ENCODE results near the gene SLC8A2.

The SLC8A2 gene

GRCh38 chr19:47471733-47472457 lies at the start of gene SLC8A2:
SLC8A2 (minus strand) TSS chr19:47471893; CDS start chr19:47466403, 5,490 bp downstream.
- in situ Hi-C loops (cut with HindIII; ENCODE audit: low sequenced_read_pairs): no loop called here
- TF ChIP-seq CTCF (IDR thresholded peaks at IDR 0.05; ENCODE audit: low read depth, low read length, missing control alignments): no peak
- peak; percentile 53 for DNase-seq (ENCODE audit: low read depth)
- H3K4me3 ChIP-seq (ENCODE audit: low read depth, low read length): no peak within 1 kb of the TSS

- no peak overlapping the region for H3K4me3 ChIP-seq (ENCODE audit: low read depth, low read length)
- in situ Hi-C loops (cut with HindIII; ENCODE audit: low sequenced_read_pairs): no loop called here
- no peak for DNase-seq (ENCODE audit: low read depth)
- no peak for TF ChIP-seq CTCF (IDR thresholded peaks at IDR 0.05; ENCODE audit: low read depth, low read length, missing control alignments)
These were observed 49.1 kb upstream of the SLC8A2 start for GRCh38 chr19:47520839-47521238.

- no peak for TF ChIP-seq CTCF (IDR thresholded peaks at IDR 0.05; ENCODE audit: low read depth, low read length, missing control alignments)
- in situ Hi-C loops (cut with HindIII; ENCODE audit: low sequenced_read_pairs): no loop called here
These were observed 48.7 kb upstream of the SLC8A2 start for GRCh38 chr19:47520343-47520806.

GRCh38 chr19:47518854-47519253 lies 47.2 kb upstream of the SLC8A2 start:
- DNase-seq (ENCODE audit: low read depth): no peak
- H3K4me3 ChIP-seq (ENCODE audit: low read depth, low read length): no peak overlapping the region
- TF ChIP-seq CTCF (IDR thresholded peaks at IDR 0.05; ENCODE audit: low read depth, low read length, missing control alignments): no peak
- in situ Hi-C loops (cut with HindIII; ENCODE audit: low sequenced_read_pairs): no loop called here

More at GRCh38 chr19:47520343-47520806, 48.7 kb upstream of the SLC8A2 start:
- no peak for DNase-seq (ENCODE audit: low read depth)
- no peak overlapping the region for H3K4me3 ChIP-seq (ENCODE audit: low read depth, low read length)

- DNase-seq (ENCODE audit: low read depth): peak; percentile 75
- TF ChIP-seq CTCF (IDR thresholded peaks at IDR 0.05; ENCODE audit: low read depth, low read length, missing control alignments): no peak
- H3K4me3 ChIP-seq (ENCODE audit: low read depth, low read length): no peak overlapping the region
- in situ Hi-C loops (cut with HindIII; ENCODE audit: low sequenced_read_pairs): no loop called here
These were observed 46.4 kb upstream of the SLC8A2 start for GRCh38 chr19:47518139-47518538.

- peak; percentile 99 for DNase-seq (ENCODE audit: low read depth)
These were observed 43.3 kb upstream of the SLC8A2 start, which contains the start of gene NAPA for GRCh38 chr19:47514869-47515588. NAPA (minus strand) TSS chr19:47515063; CDS start chr19:47514940, 123 bp downstream.

More at GRCh38 chr19:47514869-47515588, 43.3 kb upstream of the SLC8A2 start, which contains the start of gene NAPA:
- in situ Hi-C loops (cut with HindIII; ENCODE audit: low sequenced_read_pairs): no loop called here
- TF ChIP-seq CTCF (IDR thresholded peaks at IDR 0.05; ENCODE audit: low read depth, low read length, missing control alignments): no peak
- H3K4me3 ChIP-seq (ENCODE audit: low read depth, low read length): peak within 1 kb of the TSS; percentile 100
